Neural cell (in vitro differentiated cells): ENCODE results near the gene GPR89A. TPM values are rescaled to one million over a fixed set of nuclear protein-coding genes. Genes with fewer than 3 reads are reported as not detected.

Experiments
- H2AFZ ChIP-seq: fragments of 200-600, 300-800 bp; sonication (generic), shearing (Covaris generic); 2 replicates; pipeline ENCODE4 v1.6.0; 2014; ENCODE audit warnings: low read depth, mild to moderate bottlenecking, antibody characterized with exemption, low read length, moderate library complexity
- H3F3A ChIP-seq: fragments of 200-600 bp; shearing (Covaris generic); 2 replicates; pipeline ENCODE4 v1.6.1; 2016; ENCODE audit warnings: mild to moderate bottlenecking, moderate library complexity, mixed read lengths, antibody characterized with exemption, low read length; ENCODE audit not compliant: insufficient read depth, poor library complexity, severe bottlenecking
- H3K27ac ChIP-seq: fragments of 200-600, 300-800 bp; sonication (generic), shearing (Covaris generic); 2 replicates; pipeline ENCODE4 v1.5.1; 2014; ENCODE audit warnings: mild to moderate bottlenecking, low read length, moderate library complexity
- H3K27me3 ChIP-seq: fragments of 300-800, 200-600 bp; sonication (generic), shearing (Covaris generic); 2 replicates; pipeline ENCODE4 v1.6.0; 2014; ENCODE audit warnings: mild to moderate bottlenecking, low read depth, low read length, moderate library complexity; ENCODE audit not compliant: insufficient read depth
- H3K36me3 ChIP-seq: fragments of 300-800, 200-600 bp; sonication (generic), shearing (Covaris generic); 2 replicates; pipeline ENCODE4 v1.5.1; 2014; ENCODE audit warnings: mild to moderate bottlenecking, antibody characterized with exemption, low read length, moderate library complexity; ENCODE audit not compliant: insufficient read depth
- H3K4me2 ChIP-seq: fragments of 300-800, 200-600 bp; sonication (generic), shearing (Covaris generic); 2 replicates; pipeline ENCODE4 v1.6.0; 2014; ENCODE audit warnings: mild to moderate bottlenecking, low read length
- H3K4me3 ChIP-seq: fragments of 300-800, 200-600 bp; sonication (generic), shearing (Covaris generic); 2 replicates; pipeline ENCODE4 v1.5.1; 2014; ENCODE audit warnings: mild to moderate bottlenecking, low read length, moderate library complexity
- H3K79me2 ChIP-seq: fragments of 200-600 bp; shearing (Covaris generic); replicated peaks from 2 replicates; pipeline ENCODE4 v1.6.0; 2014; ENCODE audit warnings: mild to moderate bottlenecking, low read length, moderate library complexity; ENCODE audit not compliant: insufficient read depth
- H3K9ac ChIP-seq: fragments of 300-800, 200-600 bp; sonication (generic), shearing (Covaris generic); 2 replicates; pipeline ENCODE4 v1.6.1; 2016; ENCODE audit warnings: mild to moderate bottlenecking, low read length, mixed read lengths
- H3K9me2 ChIP-seq: fragments of 200-600 bp; shearing (Covaris generic); 2 replicates; pipeline ENCODE4 v1.6.1; 2016; ENCODE audit warnings: mild to moderate bottlenecking, low read length, mixed read lengths; ENCODE audit not compliant: insufficient read depth
- H3K9me3 ChIP-seq: fragments of 200-600, 300-800 bp; sonication (generic), shearing (Covaris generic); 2 replicates; pipeline ENCODE4 v1.6.1; 2016; ENCODE audit warnings: mild to moderate bottlenecking, mixed run types, low read length, moderate library complexity, mixed read lengths
- H4K20me1 ChIP-seq: fragments of 200-600 bp; shearing (Covaris generic); 2 replicates; pipeline ENCODE4 v1.6.1; 2016; ENCODE audit warnings: mild to moderate bottlenecking, mixed run types; ENCODE audit not compliant: insufficient read depth
- EP300 ChIP-seq: fragments of 450-650 bp; conservative IDR thresholded peaks from 2 replicates; pipeline ENCODE4 v1.6.1; 2014; ENCODE audit warnings: antibody characterized with exemption, mild to moderate bottlenecking, moderate library complexity; ENCODE audit not compliant: poor library complexity, severe bottlenecking
- EZH2 ChIP-seq: fragments of 200-600, 300-800 bp; shearing (Covaris generic), sonication (generic); IDR thresholded peaks from 2 replicates; pipeline ENCODE4 v1.6.1; 2014; ENCODE audit warnings: antibody characterized with exemption, low read length, borderline replicate concordance, mild to moderate bottlenecking; ENCODE audit not compliant: insufficient read depth, poor library complexity, severe bottlenecking
- MXI1 ChIP-seq: fragments of 450-650 bp; conservative IDR thresholded peaks from 2 replicates; pipeline ENCODE4 v1.6.1; 2014; ENCODE audit warnings: antibody characterized with exemption, mild to moderate bottlenecking; ENCODE audit not compliant: poor library complexity, severe bottlenecking
- POLR2AphosphoS5 ChIP-seq: IDR thresholded peaks from 2 replicates; pipeline ENCODE4 v1.6.1; 2012
- RAD21 ChIP-seq: fragments of 450-650 bp; conservative IDR thresholded peaks from 2 replicates; pipeline ENCODE4 v1.6.1; 2014; ENCODE audit warnings: antibody characterized with exemption, mild to moderate bottlenecking, moderate library complexity
- REST ChIP-seq: IDR thresholded peaks from 2 replicates; pipeline ENCODE4 v1.6.1; 2012; ENCODE audit warnings: borderline replicate concordance
- SMC3 ChIP-seq: fragments of 450-650 bp; conservative IDR thresholded peaks from 2 replicates; pipeline ENCODE4 v1.6.1; 2014; ENCODE audit warnings: antibody characterized with exemption, mild to moderate bottlenecking, moderate library complexity; ENCODE audit not compliant: poor library complexity
- TAF1 ChIP-seq: IDR thresholded peaks from 2 replicates; pipeline ENCODE4 v1.6.1; 2012; ENCODE audit warnings: low read depth
- polyA plus RNA-seq: library from polyadenylated mRNA; depleted of rRNA; stranded (reverse); fragments of >200 nt; gene quantifications from 2 replicates; pipeline ENCODE4 v1.2.3, GENCODE V29; 2014
- TF ChIP-seq, protein P1 (sequence below): fragments of 450-650 bp; IDR thresholded peaks from 2 replicates; pipeline ENCODE4 v1.5.1; 2014; ENCODE audit warnings: antibody characterized with exemption, mild to moderate bottlenecking, moderate library complexity; ENCODE audit not compliant: poor library complexity, severe bottlenecking

GPR89A gene
- polyA plus RNA-seq, 1 donor from 2014 or later, result 38.4 TPM

- H3F3A ChIP-seq, result no peaks in the 10 kb centered on the region
- H3K27me3 ChIP-seq, result no peaks in the 10 kb centered on the region
- TF ChIP-seq REST (no peak), MXI1 (no peak), TAF1 (no peak), RAD21 (no peak), SMC3 (no peak), EP300 (no peak), EZH2 (no peak), POLR2AphosphoS5 (no peak)
- TF ChIP-seq, protein P1, sequence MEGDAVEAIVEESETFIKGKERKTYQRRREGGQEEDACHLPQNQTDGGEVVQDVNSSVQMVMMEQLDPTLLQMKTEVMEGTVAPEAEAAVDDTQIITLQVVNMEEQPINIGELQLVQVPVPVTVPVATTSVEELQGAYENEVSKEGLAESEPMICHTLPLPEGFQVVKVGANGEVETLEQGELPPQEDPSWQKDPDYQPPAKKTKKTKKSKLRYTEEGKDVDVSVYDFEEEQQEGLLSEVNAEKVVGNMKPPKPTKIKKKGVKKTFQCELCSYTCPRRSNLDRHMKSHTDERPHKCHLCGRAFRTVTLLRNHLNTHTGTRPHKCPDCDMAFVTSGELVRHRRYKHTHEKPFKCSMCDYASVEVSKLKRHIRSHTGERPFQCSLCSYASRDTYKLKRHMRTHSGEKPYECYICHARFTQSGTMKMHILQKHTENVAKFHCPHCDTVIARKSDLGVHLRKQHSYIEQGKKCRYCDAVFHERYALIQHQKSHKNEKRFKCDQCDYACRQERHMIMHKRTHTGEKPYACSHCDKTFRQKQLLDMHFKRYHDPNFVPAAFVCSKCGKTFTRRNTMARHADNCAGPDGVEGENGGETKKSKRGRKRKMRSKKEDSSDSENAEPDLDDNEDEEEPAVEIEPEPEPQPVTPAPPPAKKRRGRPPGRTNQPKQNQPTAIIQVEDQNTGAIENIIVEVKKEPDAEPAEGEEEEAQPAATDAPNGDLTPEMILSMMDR, result no peak
Observed at GRCh38 chr1:145702826-145703225, 95.0 kb downstream of the GPR89A start.

GRCh38 chr1:145705622-145706021 is 97.8 kb downstream of the GPR89A start:
- H2AFZ ChIP-seq, result no peak overlapping the region
- no peaks in the 10 kb centered on the region for H4K20me1 ChIP-seq
- no peaks in the 10 kb centered on the region for H3K9me2 ChIP-seq
- H3K79me2 ChIP-seq, result no peaks in the 10 kb centered on the region
- no peaks in the 10 kb centered on the region for H3K27me3 ChIP-seq
- no peak overlapping the region for H3K4me3 ChIP-seq
- TF ChIP-seq MXI1 (no peak), EZH2 (no peak), SMC3 (no peak), RAD21 (no peak), POLR2AphosphoS5 (no peak), EP300 (no peak), REST (no peak), TAF1 (no peak)
- TF ChIP-seq, protein P1, result no peak
- H3F3A ChIP-seq, result no peaks in the 10 kb centered on the region
- no peaks in the 10 kb centered on the region for H3K36me3 ChIP-seq
- H3K4me2 ChIP-seq, result no peak overlapping the region
- H3K9ac ChIP-seq, result no peak overlapping the region
- no peak overlapping the region for H3K27ac ChIP-seq
- no peaks in the 10 kb centered on the region for H3K9me3 ChIP-seq

More at GRCh38 chr1:145702826-145703225, 95.0 kb downstream of the GPR89A start:
- no peak overlapping the region for H3K9ac ChIP-seq
- no peaks in the 10 kb centered on the region for H3K36me3 ChIP-seq
- no peak overlapping the region for H2AFZ ChIP-seq
- no peaks in the 10 kb centered on the region for H3K9me3 ChIP-seq
- no peaks in the 10 kb centered on the region for H3K9me2 ChIP-seq
- no peak overlapping the region for H3K4me2 ChIP-seq
- H3K27ac ChIP-seq, result no peak overlapping the region
- H4K20me1 ChIP-seq, result no peaks in the 10 kb centered on the region
- H3K79me2 ChIP-seq, result no peaks in the 10 kb centered on the region
- no peak overlapping the region for H3K4me3 ChIP-seq
